Measurements from ENCODE around the gene RAPH1. TPM values are rescaled to one million over a fixed set of nuclear protein-coding genes. Genes with fewer than 3 reads are reported as not detected.

Gene RAPH1
- total and polyA plus RNA-seq, 9 of the 15 experiments (the other 6 are each of a cell fraction or from before 2014, with no cell fraction given) = 0.07 to 0.71 (median 0.27) TPM

DNA sequence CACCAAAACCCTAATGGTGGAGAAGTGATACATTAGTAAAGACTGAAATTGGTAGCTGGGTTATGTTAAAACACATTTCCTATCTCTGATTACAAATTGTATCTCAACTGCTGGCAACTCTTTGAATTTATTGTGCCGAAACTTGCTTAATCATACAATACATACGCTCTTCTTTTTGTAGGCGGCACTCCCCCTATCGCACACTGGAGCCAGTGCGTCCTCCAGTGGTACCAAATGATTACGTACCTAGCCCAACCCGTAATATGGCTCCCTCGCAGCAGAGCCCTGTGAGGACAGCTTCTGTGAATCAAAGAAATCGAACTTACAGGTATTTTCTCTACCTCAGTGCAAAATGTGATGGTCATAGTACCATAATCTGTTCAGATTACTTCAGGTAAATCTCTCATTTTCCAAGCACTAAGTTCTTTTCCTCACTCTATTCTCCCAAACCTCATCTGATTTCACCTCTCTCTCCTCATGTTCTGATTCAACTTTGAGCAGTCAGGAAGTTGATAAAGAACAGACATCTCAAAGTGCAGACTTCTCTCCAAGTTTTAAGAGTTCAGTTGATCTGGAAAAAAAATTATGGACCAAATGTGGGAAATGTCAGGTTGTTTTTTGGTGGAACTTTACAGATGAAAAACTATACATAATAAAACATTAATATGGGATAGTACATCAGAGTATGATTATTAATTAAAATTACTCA is 140.4 kb downstream of the RAPH1 start (continued):
- TF ChIP-seq, protein P1, sequence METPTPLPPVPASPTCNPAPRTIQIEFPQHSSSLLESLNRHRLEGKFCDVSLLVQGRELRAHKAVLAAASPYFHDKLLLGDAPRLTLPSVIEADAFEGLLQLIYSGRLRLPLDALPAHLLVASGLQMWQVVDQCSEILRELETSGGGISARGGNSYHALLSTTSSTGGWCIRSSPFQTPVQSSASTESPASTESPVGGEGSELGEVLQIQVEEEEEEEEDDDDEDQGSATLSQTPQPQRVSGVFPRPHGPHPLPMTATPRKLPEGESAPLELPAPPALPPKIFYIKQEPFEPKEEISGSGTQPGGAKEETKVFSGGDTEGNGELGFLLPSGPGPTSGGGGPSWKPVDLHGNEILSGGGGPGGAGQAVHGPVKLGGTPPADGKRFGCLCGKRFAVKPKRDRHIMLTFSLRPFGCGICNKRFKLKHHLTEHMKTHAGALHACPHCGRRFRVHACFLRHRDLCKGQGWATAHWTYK (CRISPR knock-in tag; IDR thresholded peaks at IDR 0.05) = no peak
- no peak for TF ChIP-seq ZEB2 (IDR thresholded peaks at IDR 0.05)
- no peak for TF ChIP-seq TAF1 (IDR thresholded peaks at IDR 0.05; ENCODE audit: control insufficient read depth, extremely low read depth, insufficient read depth, low read length, severe bottlenecking)
- TF ChIP-seq, protein P2, sequence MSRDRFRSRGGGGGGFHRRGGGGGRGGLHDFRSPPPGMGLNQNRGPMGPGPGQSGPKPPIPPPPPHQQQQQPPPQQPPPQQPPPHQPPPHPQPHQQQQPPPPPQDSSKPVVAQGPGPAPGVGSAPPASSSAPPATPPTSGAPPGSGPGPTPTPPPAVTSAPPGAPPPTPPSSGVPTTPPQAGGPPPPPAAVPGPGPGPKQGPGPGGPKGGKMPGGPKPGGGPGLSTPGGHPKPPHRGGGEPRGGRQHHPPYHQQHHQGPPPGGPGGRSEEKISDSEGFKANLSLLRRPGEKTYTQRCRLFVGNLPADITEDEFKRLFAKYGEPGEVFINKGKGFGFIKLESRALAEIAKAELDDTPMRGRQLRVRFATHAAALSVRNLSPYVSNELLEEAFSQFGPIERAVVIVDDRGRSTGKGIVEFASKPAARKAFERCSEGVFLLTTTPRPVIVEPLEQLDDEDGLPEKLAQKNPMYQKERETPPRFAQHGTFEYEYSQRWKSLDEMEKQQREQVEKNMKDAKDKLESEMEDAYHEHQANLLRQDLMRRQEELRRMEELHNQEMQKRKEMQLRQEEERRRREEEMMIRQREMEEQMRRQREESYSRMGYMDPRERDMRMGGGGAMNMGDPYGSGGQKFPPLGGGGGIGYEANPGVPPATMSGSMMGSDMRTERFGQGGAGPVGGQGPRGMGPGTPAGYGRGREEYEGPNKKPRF (IDR thresholded peaks at IDR 0.05; ENCODE audit: low read depth, low read length) = no peak
- TF ChIP-seq ETS2 (tag; IDR thresholded peaks at IDR 0.05; ENCODE audit: borderline replicate concordance, poor library complexity, severe bottlenecking) = no peak
- TF ChIP-seq, protein P3, sequence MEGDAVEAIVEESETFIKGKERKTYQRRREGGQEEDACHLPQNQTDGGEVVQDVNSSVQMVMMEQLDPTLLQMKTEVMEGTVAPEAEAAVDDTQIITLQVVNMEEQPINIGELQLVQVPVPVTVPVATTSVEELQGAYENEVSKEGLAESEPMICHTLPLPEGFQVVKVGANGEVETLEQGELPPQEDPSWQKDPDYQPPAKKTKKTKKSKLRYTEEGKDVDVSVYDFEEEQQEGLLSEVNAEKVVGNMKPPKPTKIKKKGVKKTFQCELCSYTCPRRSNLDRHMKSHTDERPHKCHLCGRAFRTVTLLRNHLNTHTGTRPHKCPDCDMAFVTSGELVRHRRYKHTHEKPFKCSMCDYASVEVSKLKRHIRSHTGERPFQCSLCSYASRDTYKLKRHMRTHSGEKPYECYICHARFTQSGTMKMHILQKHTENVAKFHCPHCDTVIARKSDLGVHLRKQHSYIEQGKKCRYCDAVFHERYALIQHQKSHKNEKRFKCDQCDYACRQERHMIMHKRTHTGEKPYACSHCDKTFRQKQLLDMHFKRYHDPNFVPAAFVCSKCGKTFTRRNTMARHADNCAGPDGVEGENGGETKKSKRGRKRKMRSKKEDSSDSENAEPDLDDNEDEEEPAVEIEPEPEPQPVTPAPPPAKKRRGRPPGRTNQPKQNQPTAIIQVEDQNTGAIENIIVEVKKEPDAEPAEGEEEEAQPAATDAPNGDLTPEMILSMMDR (IDR thresholded peaks at IDR 0.05 in 2 of 3, conservative IDR thresholded peaks at IDR 0.05 in 1 of 3; ENCODE audit: insufficient read depth in 2 of 3, low read depth in 1 of 3, low read length in 3 of 3) = peak; percentile 73 to 79 (median 75)
- no peak for TF ChIP-seq ZNF79 (CRISPR knock-in tag; IDR thresholded peaks at IDR 0.05; ENCODE audit: low read depth)
- no peak for TF ChIP-seq PURB (CRISPR knock-in tag; IDR thresholded peaks at IDR 0.05; ENCODE audit: low read depth)
- TF ChIP-seq SMC3 (conservative IDR thresholded peaks at IDR 0.05; ENCODE audit: insufficient read depth, low read depth, low read length) = peak; percentile 51
- no peak for TF ChIP-seq RBM14 (IDR thresholded peaks at IDR 0.05; ENCODE audit: borderline replicate concordance, insufficient read depth, low read depth, low read length)
- TF ChIP-seq NUFIP1 (IDR thresholded peaks at IDR 0.05; ENCODE audit: partially characterized antibody) = no peak
- TF ChIP-seq, protein P4, sequence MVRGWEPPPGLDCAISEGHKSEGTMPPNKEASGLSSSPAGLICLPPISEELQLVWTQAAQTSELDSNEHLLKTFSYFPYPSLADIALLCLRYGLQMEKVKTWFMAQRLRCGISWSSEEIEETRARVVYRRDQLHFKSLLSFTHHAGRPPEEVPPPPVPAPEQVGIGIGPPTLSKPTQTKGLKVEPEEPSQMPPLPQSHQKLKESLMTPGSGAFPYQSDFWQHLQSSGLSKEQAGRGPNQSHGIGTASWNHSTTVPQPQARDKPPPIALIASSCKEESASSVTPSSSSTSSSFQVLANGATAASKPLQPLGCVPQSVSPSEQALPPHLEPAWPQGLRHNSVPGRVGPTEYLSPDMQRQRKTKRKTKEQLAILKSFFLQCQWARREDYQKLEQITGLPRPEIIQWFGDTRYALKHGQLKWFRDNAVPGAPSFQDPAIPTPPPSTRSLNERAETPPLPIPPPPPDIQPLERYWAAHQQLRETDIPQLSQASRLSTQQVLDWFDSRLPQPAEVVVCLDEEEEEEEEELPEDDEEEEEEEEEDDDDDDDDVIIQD (CRISPR knock-in tag; IDR thresholded peaks at IDR 0.05) = no peak
- TF ChIP-seq, protein P5, sequence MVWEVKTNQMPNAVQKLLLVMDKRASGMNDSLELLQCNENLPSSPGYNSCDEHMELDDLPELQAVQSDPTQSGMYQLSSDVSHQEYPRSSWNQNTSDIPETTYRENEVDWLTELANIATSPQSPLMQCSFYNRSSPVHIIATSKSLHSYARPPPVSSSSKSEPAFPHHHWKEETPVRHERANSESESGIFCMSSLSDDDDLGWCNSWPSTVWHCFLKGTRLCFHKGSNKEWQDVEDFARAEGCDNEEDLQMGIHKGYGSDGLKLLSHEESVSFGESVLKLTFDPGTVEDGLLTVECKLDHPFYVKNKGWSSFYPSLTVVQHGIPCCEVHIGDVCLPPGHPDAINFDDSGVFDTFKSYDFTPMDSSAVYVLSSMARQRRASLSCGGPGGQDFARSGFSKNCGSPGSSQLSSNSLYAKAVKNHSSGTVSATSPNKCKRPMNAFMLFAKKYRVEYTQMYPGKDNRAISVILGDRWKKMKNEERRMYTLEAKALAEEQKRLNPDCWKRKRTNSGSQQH (CRISPR knock-in tag; IDR thresholded peaks at IDR 0.05) = no peak
- 0 out of 2 replicates have a peak, but pooled peaks have one; percentile 13 for TF ChIP-seq ZNF316 (IDR thresholded peaks at IDR 0.05)
- TF ChIP-seq, protein P6, sequence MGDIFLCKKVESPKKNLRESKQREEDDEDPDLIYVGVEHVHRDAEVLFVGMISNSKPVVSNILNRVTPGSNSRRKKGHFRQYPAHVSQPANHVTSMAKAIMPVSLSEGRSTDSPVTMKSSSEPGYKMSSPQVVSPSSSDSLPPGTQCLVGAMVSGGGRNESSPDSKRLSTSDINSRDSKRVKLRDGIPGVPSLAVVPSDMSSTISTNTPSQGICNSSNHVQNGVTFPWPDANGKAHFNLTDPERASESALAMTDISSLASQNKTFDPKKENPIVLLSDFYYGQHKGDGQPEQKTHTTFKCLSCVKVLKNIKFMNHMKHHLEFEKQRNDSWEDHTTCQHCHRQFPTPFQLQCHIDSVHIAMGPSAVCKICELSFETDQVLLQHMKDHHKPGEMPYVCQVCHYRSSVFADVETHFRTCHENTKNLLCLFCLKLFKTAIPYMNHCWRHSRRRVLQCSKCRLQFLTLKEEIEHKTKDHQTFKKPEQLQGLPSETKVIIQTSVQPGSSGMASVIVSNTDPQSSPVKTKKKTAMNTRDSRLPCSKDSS (IDR thresholded peaks at IDR 0.05; ENCODE audit: low read depth, partially characterized antibody) = no peak
- no peak for TF ChIP-seq CHD1 (IDR thresholded peaks at IDR 0.05; ENCODE audit: low read length)

All from K562 (cell line).